HG03354 (cell line): ENCODE measurements around the gene FRYL.
"Not testable (repeated sequence)": the region's sequence is repeated elsewhere in the genome, so short reads cannot be mapped to it uniquely, and the experiment has no call there.

ENCODE experiments used
- ATAC-seq: cut with Tn5 transposase; IDR thresholded peaks from one replicate; pipeline ENCODE4 v1.9.1; 2021; ENCODE audit warnings: mild to moderate bottlenecking; ENCODE audit not compliant: unreplicated experiment, poor library complexity, severe bottlenecking

The FRYL gene

DNA sequence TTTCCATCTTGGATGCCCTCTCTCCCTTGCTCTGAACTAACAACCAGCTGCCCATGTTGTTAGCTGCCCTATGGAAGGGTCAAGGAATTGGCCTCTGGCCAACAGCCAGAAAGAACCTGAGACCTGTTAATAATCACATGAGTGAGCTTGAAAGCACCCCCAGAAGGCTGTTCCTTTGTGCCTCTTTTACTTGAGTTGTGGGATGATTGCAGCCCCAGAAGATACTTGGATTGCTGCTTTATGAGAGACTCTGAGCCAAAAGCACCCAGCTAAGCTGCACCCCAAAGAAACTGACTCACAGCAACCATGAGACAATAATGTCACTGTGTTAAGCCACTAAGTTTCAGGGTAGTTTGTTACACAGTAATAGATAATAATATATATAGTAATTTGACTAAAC lies 73.3 kb downstream of the FRYL start:
- ATAC-seq = no peak

GRCh38 chr4:48705609-48706008 lies 74.5 kb downstream of the FRYL start:
- ATAC-seq = no peak

DNA sequence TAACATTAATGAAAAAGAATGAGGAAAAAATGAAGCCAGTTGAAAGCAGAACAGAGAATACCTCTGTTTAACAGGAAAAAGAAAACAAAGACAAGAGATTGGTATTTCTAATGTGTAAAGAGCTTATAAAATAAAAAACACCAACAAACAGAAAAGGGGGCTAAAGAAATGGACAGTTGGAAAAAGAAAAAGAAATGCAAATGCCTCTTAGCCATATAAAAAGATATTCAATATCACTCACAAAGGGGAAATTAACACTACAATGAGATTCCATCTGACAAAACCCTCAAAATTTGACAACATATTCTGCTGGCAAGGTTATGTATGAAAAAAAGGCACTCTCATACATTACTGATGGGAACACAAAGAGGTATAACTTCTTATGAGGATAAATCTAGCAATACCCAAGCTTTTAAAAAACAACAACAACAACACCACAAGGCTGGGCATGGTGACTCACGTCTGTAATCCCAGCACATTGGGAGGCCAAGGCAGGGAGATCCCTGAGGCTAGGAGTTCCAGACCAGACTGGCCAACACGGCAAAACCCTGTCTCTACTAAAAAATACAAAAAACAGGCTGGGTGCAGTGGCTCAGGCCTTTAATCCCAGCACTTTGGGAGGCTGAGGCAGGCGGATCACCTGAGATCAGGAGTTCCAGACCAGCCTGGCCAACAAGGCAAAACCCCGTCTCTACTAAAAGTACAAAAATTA lies 75.8 kb downstream of the FRYL start:
- no peak for ATAC-seq

GRCh38 chr4:48699475-48699874 lies 80.6 kb downstream of the FRYL start:
- no peak for ATAC-seq

DNA sequence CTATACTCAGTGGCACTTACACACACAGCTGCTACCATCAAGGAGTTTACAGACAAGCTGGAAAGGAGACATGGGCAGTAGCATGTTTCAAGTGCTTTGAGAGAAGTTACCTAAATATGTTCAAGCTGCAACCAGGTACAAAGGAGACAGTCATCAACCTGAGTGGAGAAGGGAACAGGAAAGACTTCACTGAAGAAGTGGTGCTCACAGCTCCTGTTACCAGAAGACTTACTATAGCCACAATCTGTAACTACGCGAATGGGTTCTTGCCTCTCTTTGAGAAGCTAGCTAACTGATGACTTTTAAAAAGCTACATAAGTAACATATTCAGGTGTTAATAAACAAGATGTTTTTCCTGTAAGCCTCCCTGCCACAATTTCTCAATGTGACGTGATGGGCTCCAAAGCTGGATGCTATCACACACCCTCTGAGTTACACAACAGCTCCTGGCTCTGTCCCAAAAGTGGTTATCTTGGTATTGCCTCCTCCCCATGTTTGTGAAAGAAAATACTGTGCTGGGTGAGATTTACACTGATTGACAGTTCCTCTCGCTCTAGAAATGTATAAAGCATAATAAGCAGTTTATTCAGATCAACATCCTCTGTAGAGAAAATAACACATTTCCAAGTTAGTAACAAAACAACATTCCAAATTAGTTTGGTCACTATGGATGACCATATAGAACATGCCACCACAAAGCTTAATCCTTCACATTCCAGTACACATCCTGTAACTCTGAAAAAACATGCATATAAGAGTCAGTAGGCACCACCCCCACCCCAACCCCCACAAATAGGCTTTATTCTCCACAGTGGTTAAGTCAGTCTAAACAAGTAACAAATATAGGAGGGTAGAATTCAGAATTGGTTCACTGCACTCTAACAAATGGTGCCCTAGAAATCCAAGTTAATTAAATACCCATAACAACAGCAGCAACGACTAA lies 81.8 kb downstream of the FRYL start:
- no peak for ATAC-seq

GRCh38 chr4:48697516-48697915 lies 82.6 kb downstream of the FRYL start:
- ATAC-seq = not testable (repeated sequence)

GRCh38 chr4:48694824-48695223 lies 85.3 kb downstream of the FRYL start:
- ATAC-seq = no peak

DNA sequence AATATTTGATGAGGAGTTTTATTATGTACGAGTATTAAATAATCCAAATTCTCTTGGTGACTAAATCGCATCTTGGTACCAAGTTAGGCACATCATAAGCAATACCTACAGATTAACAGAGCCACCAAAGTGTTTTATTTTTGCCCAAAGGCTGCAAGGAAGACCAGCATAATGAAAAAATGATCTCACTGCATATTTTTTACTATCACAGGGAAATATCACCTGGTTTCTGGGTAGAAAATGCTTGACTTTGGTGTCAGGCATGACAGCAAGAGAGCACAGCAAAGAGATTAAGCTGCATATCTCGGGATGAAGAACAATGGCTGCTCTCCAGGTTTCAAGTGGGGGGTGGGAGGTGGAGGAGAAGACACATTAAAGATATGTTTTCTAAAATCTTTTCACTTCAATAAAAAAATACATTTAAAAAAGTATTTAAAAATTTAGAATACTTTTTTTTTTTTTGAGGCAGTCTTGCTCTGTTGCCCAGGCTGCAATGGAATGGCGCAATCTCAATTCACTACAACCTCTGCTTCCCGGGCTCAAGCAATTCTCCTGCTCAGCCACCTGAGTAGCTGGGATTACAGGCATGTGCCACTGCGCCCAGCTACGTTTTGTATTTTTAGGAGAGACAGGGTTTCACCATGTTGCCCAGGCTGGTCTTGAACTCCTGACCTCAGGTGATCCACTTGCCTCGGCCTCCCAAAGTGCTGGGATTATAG lies 86.1 kb downstream of the FRYL start:
- no peak for ATAC-seq

GRCh38 chr4:48692897-48693296 lies 87.2 kb downstream of the FRYL start:
- ATAC-seq = no peak

DNA sequence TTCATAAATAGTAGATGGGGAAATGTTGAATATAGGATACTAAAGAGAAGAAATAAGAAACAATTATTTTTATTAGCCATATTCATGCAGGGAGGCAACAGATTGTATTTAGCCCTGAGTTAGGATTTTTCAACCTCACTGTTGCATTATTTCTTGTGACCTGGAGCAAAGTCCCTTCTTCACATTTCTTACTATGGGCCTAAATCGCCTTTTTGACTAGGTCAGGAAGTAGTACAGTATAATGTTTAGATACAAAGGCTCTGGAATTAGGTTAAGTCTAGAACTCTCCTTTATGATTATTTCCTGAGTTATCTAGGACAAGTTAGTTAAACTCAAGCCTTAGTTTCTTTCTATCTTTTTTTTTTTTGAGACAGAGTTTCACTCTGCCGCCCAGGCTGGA lies 88.0 kb downstream of the FRYL start:
- no peak for ATAC-seq

DNA sequence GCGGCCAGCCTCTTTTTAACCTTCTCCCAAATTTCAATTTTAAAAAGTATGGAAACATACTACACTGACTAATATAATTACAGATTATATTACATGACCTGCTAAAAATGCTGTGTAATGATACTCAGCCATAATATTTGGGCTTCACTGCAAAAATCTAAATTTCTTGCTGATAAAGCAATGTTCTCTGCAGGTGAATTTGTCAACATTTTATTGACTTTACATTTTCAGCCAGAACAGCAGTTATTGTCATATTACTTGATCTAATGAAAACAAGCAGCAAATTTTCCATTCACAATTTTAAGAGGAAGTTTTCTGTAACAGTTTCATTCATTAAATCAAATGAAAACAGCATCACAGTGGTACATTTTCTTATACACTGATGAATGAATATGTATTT lies 91.1 kb downstream of the FRYL start:
- ATAC-seq = no peak

- ATAC-seq = no peak
These were observed 92.6 kb downstream of the FRYL start for GRCh38 chr4:48687313-48688051.

GRCh38 chr4:48686369-48686768 lies 93.7 kb downstream of the FRYL start:
- no peak for ATAC-seq

GRCh38 chr4:48683784-48684666 lies 96.1 kb downstream of the FRYL start:
- peak; percentile 93 for ATAC-seq

DNA sequence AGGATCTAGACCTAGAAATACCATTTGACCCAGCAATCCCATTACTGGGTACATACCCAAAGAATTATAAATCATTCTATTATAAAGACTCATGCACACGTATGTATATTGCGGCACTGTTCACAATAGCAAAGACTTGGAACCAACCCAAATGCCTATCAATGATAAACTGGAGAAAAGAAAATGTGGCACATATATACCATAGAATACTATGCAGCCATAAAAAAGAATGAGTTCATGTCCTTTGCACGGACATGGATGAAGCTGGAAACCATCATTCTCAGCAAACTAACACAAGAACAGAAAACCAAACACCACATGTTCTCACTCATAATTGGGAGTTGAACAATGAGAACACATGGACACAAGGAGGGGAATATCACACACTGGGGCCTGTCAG lies 97.2 kb downstream of the FRYL start:
- not testable (repeated sequence) for ATAC-seq

- ATAC-seq = peak; percentile 69
These were observed 98.2 kb downstream of the FRYL start for GRCh38 chr4:48681856-48682255.

DNA sequence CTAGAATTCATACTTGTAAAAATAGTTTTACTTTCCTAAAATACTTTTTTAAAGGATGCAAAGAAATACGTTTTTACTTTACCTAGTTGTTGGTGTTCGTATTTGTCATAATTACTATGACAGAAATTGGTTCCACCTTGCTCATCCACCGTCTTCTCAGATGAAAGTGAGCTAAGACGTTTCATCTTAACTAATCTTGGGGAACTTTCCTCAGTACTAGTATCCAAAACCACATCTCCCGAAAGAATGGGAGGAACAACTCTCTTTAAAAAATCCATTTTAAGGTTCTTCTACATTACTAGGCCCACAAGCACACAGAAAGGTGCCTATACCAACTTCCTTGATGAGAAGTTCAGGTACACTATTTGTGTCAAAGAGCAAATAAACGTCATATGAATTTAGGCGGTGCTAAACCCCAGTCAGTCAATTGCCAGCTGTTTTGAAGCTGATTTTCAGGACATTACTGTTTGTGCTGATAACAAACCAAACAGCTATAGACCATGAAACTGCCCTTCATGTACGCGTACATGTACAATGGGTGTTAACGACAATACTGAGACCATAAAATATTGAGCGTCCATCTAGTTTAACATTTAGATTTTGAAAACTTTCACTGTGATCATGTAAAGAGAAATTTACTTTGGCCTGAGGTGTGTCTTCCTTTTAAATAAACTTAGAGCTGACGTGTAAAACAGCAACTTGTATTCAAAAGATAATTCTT lies 99.1 kb downstream of the FRYL start:
- no peak for ATAC-seq

GRCh38 chr4:48673537-48673936 lies 106.5 kb downstream of the FRYL start:
- ATAC-seq = no peak
